ENCODE results near the gene MYRFL. TPM values are rescaled to one million over a fixed set of nuclear protein-coding genes. Genes with fewer than 3 reads are reported as not detected.

The MYRFL gene
- total RNA-seq, 1 donor from 2014 or later: 0.93 TPM

DNA sequence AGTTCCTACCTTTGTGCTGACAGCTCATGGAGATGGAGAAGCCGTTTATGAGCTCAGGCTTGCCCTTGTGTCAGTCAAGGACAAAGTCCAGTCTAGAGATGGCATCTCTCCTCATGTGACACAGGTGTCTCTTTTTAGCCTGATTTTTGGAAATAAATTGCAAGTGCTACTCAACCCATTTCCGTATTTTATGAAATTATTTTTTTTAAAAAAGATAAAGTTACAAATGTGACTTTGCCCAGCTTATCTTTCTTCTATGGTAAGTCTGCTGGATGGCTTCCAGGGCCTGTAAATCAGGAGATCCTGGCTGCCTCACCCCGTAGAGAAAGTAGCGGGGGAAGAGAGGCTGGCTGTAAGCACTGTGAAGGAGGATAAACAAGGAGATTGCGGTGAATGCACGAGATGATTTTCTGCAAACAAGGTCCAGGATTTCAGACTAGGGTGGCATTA lies 169.7 kb downstream of the MYRFL start:
- H3K4me3 Mint-ChIP-seq (ENCODE audit: low read depth): no peak overlapping the region
- DNase-seq (ENCODE audit: low spot score, unreplicated experiment): no peak
- no peak overlapping the region for H3K27ac Mint-ChIP-seq
- no peaks in the 10 kb centered on the region for H3K9me3 Mint-ChIP-seq (ENCODE audit: low read depth)
- H3K27me3 Mint-ChIP-seq: no peaks in the 10 kb centered on the region
- TF ChIP-seq, protein P1, sequence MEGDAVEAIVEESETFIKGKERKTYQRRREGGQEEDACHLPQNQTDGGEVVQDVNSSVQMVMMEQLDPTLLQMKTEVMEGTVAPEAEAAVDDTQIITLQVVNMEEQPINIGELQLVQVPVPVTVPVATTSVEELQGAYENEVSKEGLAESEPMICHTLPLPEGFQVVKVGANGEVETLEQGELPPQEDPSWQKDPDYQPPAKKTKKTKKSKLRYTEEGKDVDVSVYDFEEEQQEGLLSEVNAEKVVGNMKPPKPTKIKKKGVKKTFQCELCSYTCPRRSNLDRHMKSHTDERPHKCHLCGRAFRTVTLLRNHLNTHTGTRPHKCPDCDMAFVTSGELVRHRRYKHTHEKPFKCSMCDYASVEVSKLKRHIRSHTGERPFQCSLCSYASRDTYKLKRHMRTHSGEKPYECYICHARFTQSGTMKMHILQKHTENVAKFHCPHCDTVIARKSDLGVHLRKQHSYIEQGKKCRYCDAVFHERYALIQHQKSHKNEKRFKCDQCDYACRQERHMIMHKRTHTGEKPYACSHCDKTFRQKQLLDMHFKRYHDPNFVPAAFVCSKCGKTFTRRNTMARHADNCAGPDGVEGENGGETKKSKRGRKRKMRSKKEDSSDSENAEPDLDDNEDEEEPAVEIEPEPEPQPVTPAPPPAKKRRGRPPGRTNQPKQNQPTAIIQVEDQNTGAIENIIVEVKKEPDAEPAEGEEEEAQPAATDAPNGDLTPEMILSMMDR (IDR thresholded peaks at IDR 0.05; ENCODE audit: unreplicated experiment): no peak
- no peaks in the 10 kb centered on the region for H3K4me1 Mint-ChIP-seq (ENCODE audit: low read depth)
- H3K36me3 Mint-ChIP-seq (ENCODE audit: insufficient read depth): no peaks in the 10 kb centered on the region

DNA sequence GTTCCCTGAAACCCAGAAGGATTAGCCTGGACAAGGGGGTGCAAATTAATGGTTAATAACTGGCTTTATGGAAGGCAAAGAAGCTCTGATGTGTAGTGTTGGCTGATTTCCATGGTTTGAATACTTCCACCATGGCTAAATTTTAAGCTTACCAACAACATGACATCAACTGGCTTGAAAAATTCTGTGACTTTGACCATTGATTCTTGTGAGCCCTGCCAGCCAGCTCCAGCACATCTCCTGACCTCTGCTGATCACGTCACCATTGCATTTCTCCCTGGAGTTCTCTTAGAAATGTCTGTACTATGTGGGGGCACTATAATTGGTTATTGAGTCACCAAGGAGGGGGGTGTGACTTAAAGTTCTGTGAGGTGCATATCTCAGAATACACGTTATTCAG lies 171.2 kb downstream of the MYRFL start:
- no peaks in the 10 kb centered on the region for H3K9me3 Mint-ChIP-seq (ENCODE audit: low read depth)

DNA sequence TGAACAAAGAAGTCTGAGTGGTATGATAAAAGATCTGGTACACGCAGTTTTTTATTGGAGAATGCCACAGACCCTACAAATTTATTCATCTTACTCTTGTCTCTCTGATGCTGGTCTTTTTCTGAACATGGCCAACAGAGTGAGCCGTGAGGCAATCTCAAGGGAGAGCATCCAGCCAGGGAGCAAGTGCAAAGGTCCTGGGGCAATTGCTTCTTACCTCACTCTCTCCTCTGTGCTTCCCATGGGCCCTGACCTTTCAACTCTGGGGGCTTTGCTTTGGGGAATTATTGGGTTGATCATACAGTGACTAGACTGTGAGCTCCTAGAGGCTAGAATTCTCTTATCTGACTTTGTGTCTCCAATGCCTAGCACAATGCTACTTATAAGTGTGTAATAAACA lies 171.7 kb downstream of the MYRFL start:
- Mint-ChIP-seq H3K4me1 (ENCODE audit: low read depth) (no peaks in the 10 kb centered on the region), H3K36me3 (ENCODE audit: insufficient read depth) (no peaks in the 10 kb centered on the region), H3K4me3 (ENCODE audit: low read depth) (no peak overlapping the region), H3K27ac (no peak overlapping the region), H3K9me3 (ENCODE audit: low read depth) (no peaks in the 10 kb centered on the region), H3K27me3 (peaks cover 3% of the 10 kb centered on the region)
- DNase-seq (ENCODE audit: low spot score, unreplicated experiment): no peak
- TF ChIP-seq, protein P1 (IDR thresholded peaks at IDR 0.05; ENCODE audit: unreplicated experiment): no peak

More for the DNA sequence above, 171.2 kb downstream of the MYRFL start:
- no peak overlapping the region for H3K27ac Mint-ChIP-seq
- peaks cover under 1% of the 10 kb centered on the region for H3K27me3 Mint-ChIP-seq
- no peaks in the 10 kb centered on the region for H3K4me1 Mint-ChIP-seq (ENCODE audit: low read depth)
- TF ChIP-seq, protein P1 (IDR thresholded peaks at IDR 0.05; ENCODE audit: unreplicated experiment): no peak
- no peak overlapping the region for H3K4me3 Mint-ChIP-seq (ENCODE audit: low read depth)
- H3K36me3 Mint-ChIP-seq (ENCODE audit: insufficient read depth): no peaks in the 10 kb centered on the region
- DNase-seq (ENCODE audit: low spot score, unreplicated experiment): no peak

DNA sequence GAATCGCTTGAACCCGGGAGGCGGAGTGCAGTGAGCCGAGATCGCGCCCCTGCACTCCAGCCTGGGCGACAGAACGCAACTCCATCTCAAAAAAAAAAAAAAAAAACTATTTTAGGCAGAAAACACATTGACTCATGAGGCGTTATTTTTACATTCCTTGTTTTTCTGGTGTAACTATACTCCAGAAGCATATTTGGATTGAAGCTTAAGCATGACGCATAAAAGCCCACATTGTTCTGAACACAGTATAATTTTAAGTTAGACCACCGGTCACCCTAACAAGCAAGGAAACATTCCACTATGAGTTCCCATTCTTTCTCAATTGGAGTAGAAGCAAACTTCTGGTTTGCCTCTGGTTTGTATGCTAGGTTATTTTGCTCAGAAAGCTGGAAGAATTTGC lies 173.0 kb downstream of the MYRFL start:
- Mint-ChIP-seq H3K27ac (no peak overlapping the region), H3K27me3 (peaks cover 3% of the 10 kb centered on the region), H3K36me3 (ENCODE audit: insufficient read depth) (no peaks in the 10 kb centered on the region), H3K4me1 (ENCODE audit: low read depth) (no peaks in the 10 kb centered on the region), H3K4me3 (ENCODE audit: low read depth) (no peak overlapping the region), H3K9me3 (ENCODE audit: low read depth) (no peaks in the 10 kb centered on the region)
- TF ChIP-seq, protein P1 (IDR thresholded peaks at IDR 0.05; ENCODE audit: unreplicated experiment): no peak
- DNase-seq (ENCODE audit: low spot score, unreplicated experiment): no peak

DNA sequence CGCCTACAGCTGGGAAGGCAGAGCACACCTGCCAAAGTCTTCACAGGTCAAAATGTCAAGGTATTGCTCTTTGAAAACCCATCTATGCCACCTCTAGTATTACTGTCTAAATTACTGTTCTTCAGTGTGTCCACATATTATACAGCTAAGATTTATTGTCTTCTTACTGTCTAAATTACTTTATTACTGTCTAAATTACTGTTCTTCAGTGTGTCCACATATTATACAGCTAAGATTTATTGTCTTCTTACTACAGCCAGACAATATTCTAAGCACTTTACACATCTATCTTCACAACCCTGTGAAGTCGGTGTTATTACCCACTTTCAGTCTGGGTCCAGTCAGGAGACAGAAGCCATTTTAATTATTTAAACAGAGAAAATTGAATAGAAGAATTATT lies 173.9 kb downstream of the MYRFL start:
- no peak for DNase-seq (ENCODE audit: low spot score, unreplicated experiment)
- Mint-ChIP-seq H3K9me3 (ENCODE audit: low read depth) (no peaks in the 10 kb centered on the region), H3K4me3 (ENCODE audit: low read depth) (no peak overlapping the region), H3K36me3 (ENCODE audit: insufficient read depth) (no peaks in the 10 kb centered on the region), H3K4me1 (ENCODE audit: low read depth) (no peaks in the 10 kb centered on the region), H3K27me3 (peaks cover 3% of the 10 kb centered on the region), H3K27ac (no peak overlapping the region)
- TF ChIP-seq, protein P1 (IDR thresholded peaks at IDR 0.05; ENCODE audit: unreplicated experiment): no peak
